Activated CD4-positive, alpha-beta T cell treated with anti-CD3 and anti-CD28 coated beads for 24 hours (primary cell): ENCODE results near the gene ANO7.
"Not testable (repeated sequence)": the region's sequence is repeated elsewhere in the genome, so short reads cannot be mapped to it uniquely, and the experiment has no call there.

Experiments
- DNase-seq, 2 donors: peaks; one replicate each; pipeline ENCODE4 v3.0.0-alpha.2; 2020; ENCODE audit warnings: low read depth in 2 of 2

The ANO7 gene

DNA sequence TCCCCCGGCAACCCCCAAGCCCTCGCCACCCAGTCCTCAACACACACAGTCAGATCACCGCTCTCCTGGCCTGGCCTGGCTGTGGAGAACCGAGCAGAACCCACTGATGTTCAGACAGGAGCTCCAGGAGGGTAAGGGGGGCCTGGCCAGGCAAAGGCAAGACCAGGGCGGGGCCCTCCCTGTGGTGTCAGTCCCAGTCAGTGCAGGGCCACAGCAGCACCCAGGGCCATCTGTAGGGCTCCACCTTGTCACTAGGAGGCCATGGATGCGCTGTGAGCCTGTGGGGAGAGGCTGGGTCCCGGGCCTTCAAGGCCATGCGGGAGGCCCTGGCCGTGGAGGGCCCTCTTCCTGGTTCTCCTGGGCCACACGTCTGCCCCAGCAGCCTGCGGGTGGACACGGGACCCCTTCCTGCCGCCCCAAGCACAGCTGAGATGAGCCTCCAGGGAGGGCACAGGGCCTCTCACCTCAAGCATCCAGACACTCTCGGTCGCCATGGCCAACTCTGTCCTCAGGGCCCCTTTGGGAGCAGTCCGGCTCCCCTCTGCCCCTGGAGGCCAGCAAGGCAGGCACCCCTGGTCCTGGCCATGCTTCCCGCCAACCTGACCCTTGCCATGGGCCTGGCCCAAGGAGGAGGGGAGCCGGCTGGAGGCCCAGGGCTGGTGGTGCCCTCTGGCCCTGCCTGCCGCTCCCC is 2.0 kb downstream of the ANO7 start:
- DNase-seq, result no peak

- no peak for DNase-seq
These were observed 2.6 kb downstream of the ANO7 start for GRCh38 chr2:241191081-241191480.

DNA sequence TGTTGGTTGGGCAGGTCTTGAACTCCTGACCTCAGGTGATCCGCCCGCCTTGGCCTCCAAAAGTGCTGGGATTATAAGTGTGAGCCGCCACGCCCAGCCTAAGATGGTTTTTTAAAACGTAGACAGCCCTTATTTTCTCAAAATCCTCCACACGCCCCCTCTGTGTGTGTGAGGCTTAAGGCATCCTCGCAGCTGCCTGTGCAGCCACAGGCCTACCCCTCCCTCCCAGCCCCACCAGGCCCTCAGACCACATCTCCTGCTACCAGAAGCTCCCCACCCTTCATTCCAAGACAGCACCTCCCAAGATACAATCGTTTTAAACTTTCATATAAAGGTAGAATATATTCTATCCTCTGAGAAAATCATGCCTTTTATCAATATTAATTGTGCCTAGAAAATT is 4.8 kb downstream of the ANO7 start:
- DNase-seq, result no peak

DNA sequence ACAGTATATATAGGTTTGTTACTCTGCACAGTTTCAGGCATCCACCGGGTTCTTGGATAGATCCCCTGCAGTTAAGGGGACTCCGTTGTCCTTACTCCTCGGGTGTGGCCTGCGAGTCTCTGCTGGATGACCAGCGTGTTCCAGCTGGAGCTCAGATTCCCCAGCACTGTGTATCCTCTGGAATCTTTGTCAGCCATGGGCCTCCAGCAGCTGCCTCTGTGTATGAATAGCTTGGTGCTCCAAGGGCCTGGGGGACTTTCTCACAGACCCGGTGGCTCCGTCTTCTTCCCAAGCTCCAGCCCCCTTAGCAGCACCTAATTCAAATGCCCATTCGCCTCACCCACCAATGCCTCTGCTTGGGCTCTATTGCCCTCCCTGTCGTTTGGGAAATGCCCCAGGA is 6.3 kb downstream of the ANO7 start:
- DNase-seq, result no peak

GRCh38 chr2:241195506-241196130 is 7.1 kb downstream of the ANO7 start:
- no peak for DNase-seq

DNA sequence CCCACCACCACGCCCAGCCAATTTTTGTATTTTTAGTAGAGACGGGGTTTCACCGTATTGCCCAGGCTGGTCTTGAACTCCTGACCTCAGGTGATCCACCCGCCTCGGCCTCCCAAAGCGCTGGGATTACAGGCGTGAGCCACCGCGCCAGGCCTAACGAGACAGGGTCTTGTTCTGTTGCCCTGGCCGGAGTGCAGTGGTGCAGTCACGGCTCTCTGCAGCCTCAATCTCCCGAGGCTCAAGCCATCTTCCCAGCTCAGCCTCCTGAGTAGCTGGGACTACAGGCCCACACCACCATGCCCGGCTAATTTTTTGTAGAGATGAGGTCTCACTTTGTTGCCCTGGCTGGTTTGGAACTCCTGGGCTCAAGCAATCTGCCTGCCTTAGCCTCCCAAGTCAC is 8.8 kb downstream of the ANO7 start:
- DNase-seq, result not testable (repeated sequence)

GRCh38 chr2:241197947-241198346 is 9.5 kb downstream of the ANO7 start:
- no peak for DNase-seq

- DNase-seq, result no peak
These were observed 10.2 kb downstream of the ANO7 start for GRCh38 chr2:241198381-241199279.

- DNase-seq, result no peak
These were observed 10.8 kb downstream of the ANO7 start for GRCh38 chr2:241199286-241199685.

DNA sequence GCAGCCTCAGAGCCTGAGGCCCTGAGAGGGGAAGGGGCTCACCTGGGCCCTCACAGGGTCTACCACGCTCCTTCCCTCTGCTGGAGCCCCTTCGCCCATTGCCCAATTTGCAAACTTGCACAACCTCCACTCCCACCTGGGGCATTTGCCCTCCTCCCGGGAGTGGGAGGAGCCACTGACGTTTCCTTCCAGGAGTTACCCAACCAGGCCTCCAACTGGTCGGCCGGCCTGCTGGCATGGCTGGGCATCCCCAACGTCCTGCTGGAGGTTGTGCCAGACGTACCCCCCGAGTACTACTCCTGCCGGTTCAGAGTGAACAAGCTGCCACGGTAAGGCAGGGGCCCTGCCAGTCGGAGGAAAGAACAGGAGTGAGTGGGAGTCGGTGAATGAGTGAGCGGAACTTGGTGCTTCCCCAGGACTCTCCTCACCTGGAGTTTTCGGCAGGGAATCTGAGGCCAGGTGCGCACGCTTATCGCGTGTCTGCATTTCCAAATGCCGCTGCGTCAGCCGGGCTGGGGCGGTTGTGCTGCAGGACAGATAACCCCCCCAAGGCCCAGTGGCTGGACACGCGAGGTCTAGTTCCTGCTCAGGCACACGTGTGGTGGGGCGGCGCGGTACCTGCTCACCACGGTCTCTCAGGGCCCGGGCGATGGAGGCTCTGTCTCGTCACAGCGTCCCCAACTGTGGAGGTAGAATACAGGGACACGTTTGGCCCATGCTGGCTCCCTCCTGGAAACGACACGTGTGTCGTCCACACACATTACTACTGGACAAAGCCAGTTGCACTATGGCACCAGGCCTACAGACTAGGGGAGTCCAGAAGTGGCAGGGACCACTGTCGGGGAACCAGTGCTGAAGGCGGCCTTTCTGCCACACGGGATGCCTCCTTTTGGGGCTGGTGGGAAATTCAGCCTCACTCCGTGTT is 11.7 kb downstream of the ANO7 start:
- DNase-seq, result no peak

DNA sequence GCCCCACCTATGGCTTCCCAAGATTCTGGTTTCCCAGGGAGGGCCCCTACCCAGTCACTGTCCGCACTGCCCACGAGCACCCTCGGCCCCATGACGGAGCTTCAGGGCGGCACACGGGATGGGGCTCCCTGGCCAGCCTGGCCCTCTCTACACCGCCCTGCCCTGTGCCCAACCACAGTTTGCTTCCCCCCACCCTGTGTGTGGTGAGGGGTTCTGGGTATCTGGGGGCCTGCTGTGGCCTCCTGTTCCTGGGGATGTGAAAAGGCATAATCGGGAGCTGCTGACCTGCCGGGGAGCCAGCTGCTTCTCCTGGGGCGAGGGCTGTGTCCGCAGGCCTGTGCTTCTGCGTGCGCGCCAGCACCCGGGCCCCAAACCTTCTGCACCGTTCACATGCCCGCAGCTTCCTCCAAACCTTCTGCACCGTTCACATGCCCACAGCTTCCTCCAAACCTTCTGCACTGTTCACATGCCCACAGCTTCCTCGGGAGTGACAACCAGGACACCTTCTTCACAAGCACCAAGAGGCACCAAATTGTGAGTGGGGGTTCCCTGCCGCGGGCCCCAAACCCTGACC is 12.4 kb downstream of the ANO7 start:
- no peak for DNase-seq

DNA sequence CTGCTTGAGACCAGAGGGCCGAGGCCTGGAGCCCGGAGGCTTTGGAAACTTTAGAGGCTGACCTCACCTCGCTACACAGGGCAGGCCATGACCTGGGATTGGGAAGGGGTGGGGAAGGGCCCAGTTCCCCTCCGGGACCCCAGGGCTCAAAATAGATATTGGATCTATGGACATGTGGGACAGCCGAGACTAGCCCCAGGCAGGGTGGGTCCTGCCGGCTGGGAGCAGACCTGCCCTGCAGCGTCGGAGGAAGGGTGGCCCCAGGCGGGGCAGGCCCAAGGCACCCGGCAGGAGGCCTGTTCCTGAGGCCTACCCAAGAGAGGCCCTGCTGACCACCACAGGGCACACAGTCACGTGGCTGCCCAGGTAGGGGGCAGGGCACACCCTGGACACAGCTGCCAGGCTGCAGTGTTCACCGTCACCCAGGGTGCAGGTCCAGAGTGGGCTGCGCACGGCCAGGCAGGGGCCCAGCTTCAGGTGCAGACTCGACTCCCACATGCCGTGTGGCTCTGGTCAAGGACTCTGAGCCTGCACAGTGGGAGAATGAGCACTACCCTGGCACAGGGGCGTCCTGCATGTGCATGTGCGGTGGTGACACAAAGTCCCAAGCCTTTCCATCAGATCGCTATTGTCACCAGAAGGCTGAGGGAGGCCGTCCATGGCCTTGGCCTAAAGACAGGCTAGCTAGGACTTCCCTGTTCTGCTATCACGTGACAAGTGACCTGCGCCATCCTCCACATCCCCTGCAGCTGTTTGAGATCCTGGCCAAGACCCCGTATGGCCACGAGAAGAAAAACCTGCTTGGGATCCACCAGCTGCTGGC is 13.2 kb downstream of the ANO7 start:
- DNase-seq, result no peak

DNA sequence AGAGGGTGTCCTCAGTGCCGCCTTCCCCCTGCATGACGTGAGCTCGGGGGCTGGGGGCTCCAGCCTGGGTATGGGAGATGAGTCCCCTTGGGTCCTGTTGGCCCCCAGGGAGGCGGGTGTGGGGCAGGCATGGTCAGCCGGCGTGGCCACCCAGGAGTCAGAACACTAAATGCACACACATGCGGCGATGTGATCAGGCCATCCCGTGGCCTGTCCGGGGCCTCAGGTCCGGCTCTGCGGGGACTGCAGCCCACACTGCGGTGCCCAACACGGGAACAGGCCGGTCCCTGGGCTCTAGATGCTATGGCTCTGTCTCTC is 13.8 kb downstream of the ANO7 start:
- no peak for DNase-seq

DNA sequence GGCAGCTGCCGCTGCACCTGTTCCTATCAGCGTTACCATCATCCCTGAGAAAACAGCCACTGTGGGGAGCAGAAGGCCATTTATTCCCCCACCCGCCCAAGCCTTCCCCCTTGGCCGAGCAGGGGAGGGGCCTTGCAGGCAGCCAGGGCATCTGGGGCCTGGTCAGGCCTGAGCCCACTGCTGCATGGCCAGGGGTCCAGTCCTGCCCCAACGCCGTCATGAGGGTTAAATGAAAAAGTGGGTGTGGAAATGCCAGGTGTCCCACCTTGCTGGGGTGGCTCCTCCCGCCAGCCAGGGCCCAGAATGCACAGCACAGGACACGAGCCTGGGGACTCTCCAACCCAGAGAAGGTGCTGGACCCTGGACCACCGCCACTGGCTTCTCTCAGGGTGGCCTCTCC is 14.2 kb downstream of the ANO7 start:
- no peak for DNase-seq

DNA sequence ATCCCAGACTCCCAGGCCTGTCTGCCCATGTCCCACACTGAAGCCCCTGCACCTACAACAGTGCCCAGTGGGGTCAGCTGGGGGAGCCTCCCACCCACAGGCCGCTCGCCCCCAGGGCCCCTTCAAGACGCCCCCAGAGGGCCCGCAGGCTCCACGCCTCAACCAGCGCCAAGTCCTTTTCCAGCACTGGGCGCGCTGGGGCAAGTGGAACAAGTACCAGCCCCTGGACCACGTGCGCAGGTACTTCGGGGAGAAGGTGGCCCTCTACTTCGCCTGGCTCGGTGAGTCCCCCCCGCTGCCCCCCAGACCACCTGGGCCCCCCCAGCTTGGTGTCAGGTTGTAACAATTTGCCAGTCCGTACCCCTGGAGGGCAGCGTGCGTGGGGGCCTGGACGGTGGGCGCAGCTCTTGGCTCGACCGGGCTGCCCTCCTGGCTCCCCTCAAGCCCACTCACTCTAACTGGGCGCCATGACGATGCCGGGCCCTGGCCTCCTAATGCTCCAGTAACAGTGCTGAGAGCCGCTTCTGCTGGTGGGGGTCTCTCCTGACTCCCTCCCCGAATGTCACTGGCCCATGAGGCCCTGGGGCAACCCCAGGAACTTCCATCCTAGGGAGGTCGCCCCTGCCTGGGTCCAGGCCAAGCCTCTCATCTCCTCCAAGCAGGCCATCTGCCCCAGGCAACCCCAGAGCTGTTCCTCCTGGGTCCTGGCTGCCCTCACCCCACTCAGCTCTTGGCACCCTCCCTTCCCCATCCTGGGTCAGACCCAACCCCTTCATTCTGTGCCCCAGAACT is 14.9 kb downstream of the ANO7 start:
- no peak for DNase-seq

DNA sequence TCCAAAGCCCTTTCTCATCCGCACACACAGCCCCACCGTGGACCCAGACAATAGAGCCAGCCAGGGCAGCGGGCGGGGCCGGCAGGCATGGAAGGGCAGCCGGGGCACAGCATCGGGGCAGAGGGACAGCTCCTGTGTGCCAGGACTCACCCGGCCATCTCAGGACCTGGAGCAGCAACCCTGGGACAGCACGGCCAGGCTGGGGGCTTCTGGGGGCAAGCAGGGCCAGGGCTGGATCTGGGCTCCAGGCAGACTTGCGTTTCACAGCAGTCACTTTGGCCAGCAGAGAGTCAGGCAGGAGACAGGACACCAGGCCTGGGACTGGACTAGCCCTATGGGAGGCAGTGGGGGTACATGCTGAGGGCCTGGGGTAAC is 15.5 kb downstream of the ANO7 start:
- DNase-seq, result no peak

- no peak for DNase-seq
These were observed 16.0 kb downstream of the ANO7 start for GRCh38 chr2:241204490-241204889.

DNA sequence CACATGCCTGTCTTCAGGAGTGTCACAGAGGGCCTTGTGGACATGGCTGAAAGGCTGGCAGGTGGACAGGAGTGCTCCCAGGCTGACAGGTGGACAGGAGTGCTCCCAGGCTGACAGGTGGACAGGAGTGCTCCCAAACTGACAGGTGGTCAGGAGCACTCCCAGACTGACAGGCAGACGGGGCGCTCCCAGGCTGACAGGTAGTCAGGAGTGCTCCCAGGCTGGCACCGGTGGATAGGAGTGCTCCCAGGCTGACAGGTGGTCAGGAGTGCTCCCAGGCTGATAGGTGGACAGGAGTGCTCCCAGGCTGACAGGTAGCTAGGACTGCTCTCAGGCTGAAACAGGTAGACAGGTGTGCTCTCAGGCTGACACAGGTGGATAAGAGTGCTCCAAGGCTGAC is 16.6 kb downstream of the ANO7 start:
- DNase-seq, result no peak

GRCh38 chr2:241207151-241207550 is 18.7 kb downstream of the ANO7 start:
- no peak for DNase-seq

DNA sequence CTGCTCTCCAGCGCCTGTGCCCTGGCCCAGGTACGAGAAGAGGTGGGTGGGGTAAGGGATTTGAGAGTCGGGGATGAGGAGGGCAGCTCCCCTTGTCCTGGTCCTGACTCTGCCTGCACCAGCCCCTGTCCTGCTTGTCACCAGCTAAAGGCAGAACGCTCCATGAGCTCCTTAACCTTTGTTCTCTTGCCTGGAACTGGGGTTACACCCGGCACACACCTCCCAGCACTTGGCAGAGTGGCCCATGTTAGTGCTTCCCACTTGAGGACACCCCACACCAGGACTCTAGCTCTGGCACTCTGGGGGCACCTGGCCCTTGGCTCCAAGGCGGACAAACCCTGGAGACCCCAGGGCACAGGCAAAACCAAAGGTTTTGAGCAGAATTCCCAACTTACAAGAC is 19.2 kb downstream of the ANO7 start:
- no peak for DNase-seq
